Suprapubic skin (tissue), 3 donors: ENCODE data around the gene SMIM32.

ENCODE experiments used
- CTCF ChIP-seq, 2 donors: fragments of 200-600 bp in 1 of 2; fragments of 450-650 bp in 1 of 2; sonication (generic) in 1 of 2; IDR thresholded peaks; one replicate each; pipeline ENCODE4 v1.5.1; 2016 to 2019; ENCODE audit warnings: antibody characterized with exemption in 2 of 2, mild to moderate bottlenecking in 1 of 2, moderate library complexity in 1 of 2
- POLR2A ChIP-seq, 2 donors: fragments of 450-650 bp; IDR thresholded peaks; one replicate each; pipeline ENCODE4 v1.6.1; 2017; ENCODE audit warnings: antibody characterized with exemption in 2 of 2, mild to moderate bottlenecking in 2 of 2, moderate library complexity in 2 of 2

- TF ChIP-seq CTCF (IDR thresholded peaks at IDR 0.05) = no peak
- TF ChIP-seq POLR2A (IDR thresholded peaks at IDR 0.05) = no peak
Measured at GRCh38 chr5:136164226-136164625, 28.7 kb downstream of the SMIM32 start.
